ENCODE measurements around the gene ASIC1.

The ASIC1 gene

GRCh38 chr12:50057000-50057841 is at the start of gene ASIC1:
ASIC1 (plus strand) TSS chr12:50057596; CDS start chr12:50058767, 1,171 bp downstream.
- no peaks in the 10 kb centered on the region for H3K27me3 ChIP-seq (ENCODE audit: control insufficient read depth in 1 of 2, insufficient read depth in 2 of 2, low read length in 2 of 2)
- H3K4me3 ChIP-seq (ENCODE audit: low read depth in 1 of 2, low read length in 2 of 2), result peak within 1 kb of the TSS; percentile 68 to 83
- no peaks in the 10 kb centered on the region for H3K36me3 ChIP-seq (ENCODE audit: insufficient read depth, low read length)
- peak within 1 kb of the TSS; percentile 23 for H3K9ac ChIP-seq (ENCODE audit: low read length)
- H3K9me3 ChIP-seq (ENCODE audit: low read length), result no peaks in the 10 kb centered on the region
- H3K27ac ChIP-seq (ENCODE audit: low read depth, low read length), result peak within 1 kb of the TSS; percentile 57
- peaks cover 28% of the 10 kb centered on the region for H3K4me1 ChIP-seq (ENCODE audit: insufficient read depth, low read length)

- no peak overlapping the region for H3K27ac ChIP-seq (ENCODE audit: low read depth, low read length)
- H3K27me3 ChIP-seq (ENCODE audit: control insufficient read depth in 1 of 2, insufficient read depth in 2 of 2, low read length in 2 of 2), result no peaks in the 10 kb centered on the region
- no peak overlapping the region for H3K9ac ChIP-seq (ENCODE audit: low read length)
- H3K36me3 ChIP-seq (ENCODE audit: insufficient read depth, low read length), result no peaks in the 10 kb centered on the region
- no peak overlapping the region for H3K4me3 ChIP-seq (ENCODE audit: low read depth in 1 of 2, low read length in 2 of 2)
- H3K9me3 ChIP-seq (ENCODE audit: low read length), result no peaks in the 10 kb centered on the region
- peaks cover 16% of the 10 kb centered on the region for H3K4me1 ChIP-seq (ENCODE audit: insufficient read depth, low read length)
Observed at GRCh38 chr12:50013361-50014147, 43.8 kb upstream of the ASIC1 start.

- Histone ChIP-seq H3K9me3 (ENCODE audit: low read length) (no peaks in the 10 kb centered on the region), H3K9ac (ENCODE audit: low read length) (no peak overlapping the region)
Observed at GRCh38 chr12:50014342-50014741, 43.1 kb upstream of the ASIC1 start.

GRCh38 chr12:50016501-50017475 is 40.6 kb upstream of the ASIC1 start:
- H3K27ac ChIP-seq (ENCODE audit: low read depth, low read length), result peak overlapping the region; percentile 65
- no peak overlapping the region for H3K4me3 ChIP-seq (ENCODE audit: low read depth in 1 of 2, low read length in 2 of 2)
- peaks cover 28% of the 10 kb centered on the region for H3K4me1 ChIP-seq (ENCODE audit: insufficient read depth, low read length)
- peak overlapping the region; percentile 20 for H3K9ac ChIP-seq (ENCODE audit: low read length)
- H3K36me3 ChIP-seq (ENCODE audit: insufficient read depth, low read length), result no peaks in the 10 kb centered on the region
- H3K9me3 ChIP-seq (ENCODE audit: low read length), result no peaks in the 10 kb centered on the region
- no peaks in the 10 kb centered on the region for H3K27me3 ChIP-seq (ENCODE audit: control insufficient read depth in 1 of 2, insufficient read depth in 2 of 2, low read length in 2 of 2)

More at GRCh38 chr12:50014342-50014741, 43.1 kb upstream of the ASIC1 start:
- Histone ChIP-seq H3K36me3 (ENCODE audit: insufficient read depth, low read length) (no peaks in the 10 kb centered on the region), H3K27ac (ENCODE audit: low read depth, low read length) (no peak overlapping the region), H3K4me3 (ENCODE audit: low read depth in 1 of 2, low read length in 2 of 2) (no peak overlapping the region), H3K4me1 (ENCODE audit: insufficient read depth, low read length) (peaks cover 16% of the 10 kb centered on the region), H3K27me3 (ENCODE audit: control insufficient read depth in 1 of 2, insufficient read depth in 2 of 2, low read length in 2 of 2) (no peaks in the 10 kb centered on the region)

GRCh38 chr12:50017641-50018040 is 39.8 kb upstream of the ASIC1 start:
- Histone ChIP-seq H3K27ac (ENCODE audit: low read depth, low read length) (peak overlapping the region; percentile 63), H3K36me3 (ENCODE audit: insufficient read depth, low read length) (no peaks in the 10 kb centered on the region), H3K27me3 (ENCODE audit: control insufficient read depth in 1 of 2, insufficient read depth in 2 of 2, low read length in 2 of 2) (no peaks in the 10 kb centered on the region), H3K9me3 (ENCODE audit: low read length) (no peaks in the 10 kb centered on the region), H3K9ac (ENCODE audit: low read length) (peak overlapping the region; percentile 20), H3K4me1 (ENCODE audit: insufficient read depth, low read length) (peaks cover 28% of the 10 kb centered on the region), H3K4me3 (ENCODE audit: low read depth in 1 of 2, low read length in 2 of 2) (no peak overlapping the region)

GRCh38 chr12:50018154-50018553 is 39.2 kb upstream of the ASIC1 start:
- no peaks in the 10 kb centered on the region for H3K9me3 ChIP-seq (ENCODE audit: low read length)
- no peaks in the 10 kb centered on the region for H3K27me3 ChIP-seq (ENCODE audit: control insufficient read depth in 1 of 2, insufficient read depth in 2 of 2, low read length in 2 of 2)
- H3K4me1 ChIP-seq (ENCODE audit: insufficient read depth, low read length), result peaks cover 28% of the 10 kb centered on the region
- no peak overlapping the region for H3K27ac ChIP-seq (ENCODE audit: low read depth, low read length)
- H3K36me3 ChIP-seq (ENCODE audit: insufficient read depth, low read length), result no peaks in the 10 kb centered on the region
- H3K9ac ChIP-seq (ENCODE audit: low read length), result no peak overlapping the region
- H3K4me3 ChIP-seq (ENCODE audit: low read depth in 1 of 2, low read length in 2 of 2), result no peak overlapping the region

- no peak overlapping the region for H3K9ac ChIP-seq (ENCODE audit: low read length)
- no peaks in the 10 kb centered on the region for H3K27me3 ChIP-seq (ENCODE audit: control insufficient read depth in 1 of 2, insufficient read depth in 2 of 2, low read length in 2 of 2)
- no peak overlapping the region for H3K4me3 ChIP-seq (ENCODE audit: low read depth in 1 of 2, low read length in 2 of 2)
- H3K27ac ChIP-seq (ENCODE audit: low read depth, low read length), result no peak overlapping the region
- H3K4me1 ChIP-seq (ENCODE audit: insufficient read depth, low read length), result peaks cover 28% of the 10 kb centered on the region
- no peaks in the 10 kb centered on the region for H3K9me3 ChIP-seq (ENCODE audit: low read length)
- no peaks in the 10 kb centered on the region for H3K36me3 ChIP-seq (ENCODE audit: insufficient read depth, low read length)
Observed at GRCh38 chr12:50018968-50019367, 38.4 kb upstream of the ASIC1 start.

GRCh38 chr12:50019524-50019923 is 37.9 kb upstream of the ASIC1 start:
- Histone ChIP-seq H3K9ac (ENCODE audit: low read length) (no peak overlapping the region), H3K36me3 (ENCODE audit: insufficient read depth, low read length) (no peaks in the 10 kb centered on the region), H3K27me3 (ENCODE audit: control insufficient read depth in 1 of 2, insufficient read depth in 2 of 2, low read length in 2 of 2) (no peaks in the 10 kb centered on the region), H3K4me1 (ENCODE audit: insufficient read depth, low read length) (peaks cover 29% of the 10 kb centered on the region), H3K9me3 (ENCODE audit: low read length) (no peaks in the 10 kb centered on the region), H3K4me3 (ENCODE audit: low read depth in 1 of 2, low read length in 2 of 2) (no peak overlapping the region), H3K27ac (ENCODE audit: low read depth, low read length) (no peak overlapping the region)

GRCh38 chr12:50021031-50021430 is 36.4 kb upstream of the ASIC1 start:
- peak overlapping the region; percentile 41 for H3K27ac ChIP-seq (ENCODE audit: low read depth, low read length)

GRCh38 chr12:50022903-50023302 is 34.5 kb upstream of the ASIC1 start:
- no peaks in the 10 kb centered on the region for H3K36me3 ChIP-seq (ENCODE audit: insufficient read depth, low read length)
- no peak overlapping the region for H3K9ac ChIP-seq (ENCODE audit: low read length)
- H3K27ac ChIP-seq (ENCODE audit: low read depth, low read length), result no peak overlapping the region
- H3K27me3 ChIP-seq (ENCODE audit: control insufficient read depth in 1 of 2, insufficient read depth in 2 of 2, low read length in 2 of 2), result no peaks in the 10 kb centered on the region
- H3K4me3 ChIP-seq (ENCODE audit: low read depth in 1 of 2, low read length in 2 of 2), result no peak overlapping the region
- no peaks in the 10 kb centered on the region for H3K9me3 ChIP-seq (ENCODE audit: low read length)
- peaks cover 17% of the 10 kb centered on the region for H3K4me1 ChIP-seq (ENCODE audit: insufficient read depth, low read length)

More at GRCh38 chr12:50021031-50021430, 36.4 kb upstream of the ASIC1 start:
- no peak overlapping the region for H3K9ac ChIP-seq (ENCODE audit: low read length)
- no peak overlapping the region for H3K4me3 ChIP-seq (ENCODE audit: low read depth in 1 of 2, low read length in 2 of 2)
- no peaks in the 10 kb centered on the region for H3K9me3 ChIP-seq (ENCODE audit: low read length)
- no peaks in the 10 kb centered on the region for H3K27me3 ChIP-seq (ENCODE audit: control insufficient read depth in 1 of 2, insufficient read depth in 2 of 2, low read length in 2 of 2)
- H3K4me1 ChIP-seq (ENCODE audit: insufficient read depth, low read length), result peaks cover 33% of the 10 kb centered on the region
- H3K36me3 ChIP-seq (ENCODE audit: insufficient read depth, low read length), result no peaks in the 10 kb centered on the region

GRCh38 chr12:50024227-50024626 is 33.2 kb upstream of the ASIC1 start:
- no peaks in the 10 kb centered on the region for H3K9me3 ChIP-seq (ENCODE audit: low read length)
- no peak overlapping the region for H3K9ac ChIP-seq (ENCODE audit: low read length)
- peaks cover 17% of the 10 kb centered on the region for H3K4me1 ChIP-seq (ENCODE audit: insufficient read depth, low read length)
- H3K27me3 ChIP-seq (ENCODE audit: control insufficient read depth in 1 of 2, insufficient read depth in 2 of 2, low read length in 2 of 2), result no peaks in the 10 kb centered on the region
- no peaks in the 10 kb centered on the region for H3K36me3 ChIP-seq (ENCODE audit: insufficient read depth, low read length)
- no peak overlapping the region for H3K4me3 ChIP-seq (ENCODE audit: low read depth in 1 of 2, low read length in 2 of 2)
- H3K27ac ChIP-seq (ENCODE audit: low read depth, low read length), result no peak overlapping the region
